Epidermal melanocyte (primary cell): ENCODE data around the gene PLCB4.
"Not testable (repeated sequence)": the region's sequence is repeated elsewhere in the genome, so short reads cannot be mapped to it uniquely, and the experiment has no call there.

Experiments used
- DNase-seq: peaks from one replicate; pipeline ENCODE4 v3.0.0; 2011; ENCODE audit warnings: low spot score; ENCODE audit not compliant: insufficient read length

PLCB4 gene

DNA sequence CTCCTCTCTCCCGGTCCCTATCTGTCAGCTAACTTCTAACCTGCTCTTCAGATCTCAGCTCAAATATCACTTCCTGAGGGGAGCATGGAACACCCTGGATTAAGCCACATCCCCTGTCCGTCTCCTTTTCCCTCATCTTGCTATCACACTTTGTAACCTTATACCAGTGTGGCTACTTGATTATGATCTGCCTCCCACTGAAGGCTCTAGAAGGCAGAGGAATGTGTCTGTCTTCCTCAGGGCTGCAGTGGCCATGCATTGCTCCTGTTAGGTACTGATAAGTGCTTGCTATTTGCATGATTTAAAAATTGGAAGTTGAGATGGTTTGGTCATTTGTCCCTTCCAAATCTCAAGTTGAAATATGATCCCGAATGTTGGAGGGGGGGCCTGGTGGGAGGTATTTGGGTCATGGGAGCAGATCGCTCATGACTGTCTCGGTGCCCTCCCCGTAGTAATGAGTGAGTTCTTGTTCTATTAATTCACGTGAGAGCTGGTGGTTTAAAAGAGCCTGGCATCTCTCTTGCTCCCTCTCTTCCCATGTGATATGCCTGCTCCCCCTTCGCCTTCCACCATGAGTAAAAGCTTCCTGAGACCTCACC lies 71.4 kb downstream of the PLCB4 start:
- no peak for DNase-seq

- DNase-seq: no peak
Observed at GRCh38 chr20:9141070-9141469, 72.2 kb downstream of the PLCB4 start.

- DNase-seq: no peak
Observed at GRCh38 chr20:9141921-9142320, 73.0 kb downstream of the PLCB4 start.

- no peak for DNase-seq
Observed at GRCh38 chr20:9142809-9143208, 73.9 kb downstream of the PLCB4 start.

GRCh38 chr20:9143926-9144325 lies 75.0 kb downstream of the PLCB4 start:
- no peak for DNase-seq

DNA sequence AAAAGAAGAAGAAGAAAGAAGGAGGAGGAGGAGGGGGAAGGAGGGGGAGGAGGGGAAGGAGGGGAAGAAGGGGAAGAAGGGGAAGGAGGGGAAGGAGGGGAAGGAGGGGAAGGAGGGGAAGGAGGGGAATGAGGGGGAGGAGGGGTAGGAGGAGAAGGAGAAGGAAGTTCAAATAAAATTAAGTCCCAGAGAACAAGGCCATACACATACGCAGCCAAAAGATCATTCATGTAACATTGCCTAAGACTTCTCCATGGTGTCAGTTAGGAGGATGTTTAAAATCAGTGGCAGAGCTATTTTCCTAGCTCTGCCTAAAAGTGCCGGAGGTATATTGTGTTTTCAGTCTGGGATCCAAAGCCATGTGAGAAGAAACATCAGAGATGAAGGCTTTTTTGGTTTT lies 75.8 kb downstream of the PLCB4 start:
- no peak for DNase-seq

- DNase-seq: no peak
Observed at GRCh38 chr20:9145142-9145541, 76.3 kb downstream of the PLCB4 start.

DNA sequence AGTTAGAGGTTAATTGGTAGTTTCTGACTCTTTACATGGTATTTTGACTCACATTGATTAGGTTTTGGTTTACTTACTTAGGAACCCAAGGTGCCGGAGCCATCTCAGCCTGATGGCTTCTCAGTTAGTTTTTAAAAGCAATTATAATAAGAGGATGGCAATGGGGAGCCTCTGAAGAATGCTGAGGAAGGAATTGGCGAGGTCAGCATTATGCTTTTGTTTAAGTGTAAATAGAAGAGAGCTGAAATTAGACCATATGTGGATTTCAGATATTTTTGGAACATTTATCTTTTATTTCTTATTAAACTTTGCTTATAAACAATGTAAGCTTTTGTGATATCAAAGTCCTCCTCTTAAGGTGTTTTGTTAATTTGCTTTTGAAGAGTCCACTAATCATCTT lies 77.8 kb downstream of the PLCB4 start:
- DNase-seq: no peak

DNA sequence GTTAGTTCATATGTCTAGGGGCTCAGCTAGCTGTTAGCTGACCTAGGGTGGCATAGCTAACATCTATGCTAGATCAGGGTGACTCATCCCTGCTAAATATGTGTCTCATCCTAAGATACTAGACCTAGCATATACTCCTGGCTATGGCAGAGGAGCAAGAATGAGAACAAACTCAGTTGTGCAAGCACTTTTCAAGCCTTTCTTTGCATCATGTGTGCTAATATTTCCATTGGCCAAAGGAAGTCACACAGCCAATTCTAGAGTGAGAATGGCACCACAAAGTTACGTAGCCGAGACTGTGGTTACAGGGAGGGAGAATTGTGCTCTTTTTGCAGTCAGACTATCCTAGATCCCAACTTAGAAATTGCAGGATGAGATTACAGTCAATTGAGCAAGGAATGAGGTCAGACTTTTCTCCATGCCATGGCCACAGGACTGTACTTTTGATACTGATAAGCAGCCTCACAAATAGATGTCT lies 78.7 kb downstream of the PLCB4 start:
- no peak for DNase-seq

DNA sequence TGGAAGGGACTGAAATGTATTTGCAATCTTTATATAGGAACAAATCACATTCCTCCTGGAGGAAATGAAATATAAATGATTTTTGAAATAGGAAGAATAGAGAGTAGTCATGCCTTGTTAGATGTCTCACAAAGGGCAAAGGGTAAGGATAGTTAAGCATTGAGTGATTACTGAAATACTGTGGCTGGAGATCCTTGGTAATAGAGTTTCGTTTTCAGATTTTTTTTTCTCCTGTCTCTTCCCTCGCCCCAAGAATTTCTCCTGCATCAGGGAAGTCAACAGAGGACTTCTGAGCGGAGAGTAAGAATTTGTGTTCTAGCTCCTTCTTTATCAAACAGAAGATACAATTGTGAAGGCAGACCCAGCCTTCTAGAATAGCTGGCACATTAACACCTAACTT lies 79.4 kb downstream of the PLCB4 start:
- DNase-seq: no peak

GRCh38 chr20:9149087-9149486 lies 80.2 kb downstream of the PLCB4 start:
- DNase-seq: no peak

- no peak for DNase-seq
Observed at GRCh38 chr20:9149796-9150195, 80.9 kb downstream of the PLCB4 start.

- DNase-seq: no peak
Observed at GRCh38 chr20:9150679-9151078, 81.8 kb downstream of the PLCB4 start.

GRCh38 chr20:9152139-9152538 lies 83.3 kb downstream of the PLCB4 start:
- not testable (repeated sequence) for DNase-seq

- no peak for DNase-seq
Observed at GRCh38 chr20:9154464-9155024, 85.7 kb downstream of the PLCB4 start.

DNA sequence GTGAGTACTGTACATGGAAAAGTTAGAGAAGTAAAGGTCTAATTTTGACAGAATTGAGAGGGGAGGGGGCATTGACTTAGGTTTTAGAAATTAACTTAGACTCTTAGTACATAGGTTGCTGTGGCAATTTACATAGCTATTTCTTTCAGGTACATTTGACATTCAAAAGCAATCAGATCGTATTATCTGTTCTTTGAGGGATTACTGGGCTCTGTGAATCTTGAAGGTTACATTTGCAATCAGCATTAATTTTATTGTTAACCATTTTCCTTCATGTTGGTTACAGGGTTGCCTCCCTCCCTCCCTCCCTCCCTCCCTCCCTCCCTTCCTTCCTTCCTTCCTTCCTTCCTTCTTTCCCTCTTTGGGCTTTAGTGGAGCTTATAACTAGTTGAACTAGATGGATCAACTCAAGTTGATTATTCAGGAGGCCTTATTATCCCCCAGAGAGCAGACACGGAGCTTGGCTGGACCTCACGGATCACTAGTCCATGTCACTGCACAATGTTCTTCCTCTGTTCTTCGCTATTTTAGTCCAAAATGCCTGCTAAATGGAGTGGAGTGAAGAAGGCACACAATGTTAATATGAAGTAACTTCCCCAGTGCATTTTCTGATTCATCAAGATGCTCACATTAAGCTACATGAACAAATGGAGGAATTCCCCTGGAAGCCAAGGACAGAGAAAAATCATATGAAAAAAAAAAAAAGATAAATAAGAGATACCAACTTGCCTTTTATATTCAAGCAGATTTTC lies 87.8 kb downstream of the PLCB4 start:
- no peak for DNase-seq

DNA sequence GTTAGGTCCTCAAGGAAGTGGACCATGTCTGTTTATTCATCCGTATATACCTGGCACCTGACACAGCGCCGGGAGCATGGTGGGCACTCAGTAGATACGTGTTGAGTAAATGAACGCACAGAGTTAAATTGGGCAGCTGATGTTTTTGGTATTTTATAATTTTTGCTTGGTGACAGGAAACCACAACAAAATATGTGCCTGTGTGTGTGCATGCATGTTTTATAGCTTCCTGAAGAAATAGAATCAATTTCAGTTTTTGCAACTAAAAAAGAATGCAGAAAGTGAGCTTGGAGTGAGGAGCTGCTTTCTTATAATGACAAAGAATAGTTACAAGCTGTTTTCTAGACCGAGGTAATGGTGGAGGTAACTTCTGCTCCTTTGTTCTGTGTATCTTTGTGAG lies 91.4 kb downstream of the PLCB4 start:
- no peak for DNase-seq

DNA sequence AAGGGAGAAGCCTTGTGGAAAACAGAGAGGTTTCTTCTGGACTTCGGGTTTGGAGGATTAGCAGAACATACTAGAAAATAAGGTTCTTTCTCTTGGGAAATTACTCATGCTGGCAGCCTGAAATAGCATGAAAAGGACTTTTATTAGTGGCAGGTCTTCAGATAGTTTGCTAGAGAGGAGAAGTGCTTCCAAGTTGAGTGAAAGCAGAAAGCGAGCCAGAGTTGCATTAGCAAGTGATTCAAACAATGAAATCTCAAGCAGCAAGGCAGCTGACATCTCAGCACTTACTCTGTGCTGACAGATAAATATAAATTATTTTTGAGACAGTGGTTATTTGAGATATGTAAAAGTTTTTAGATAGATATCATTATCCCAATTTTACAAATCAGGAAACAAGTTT lies 91.9 kb downstream of the PLCB4 start:
- no peak for DNase-seq

GRCh38 chr20:9161311-9161710 lies 92.4 kb downstream of the PLCB4 start:
- no peak for DNase-seq

GRCh38 chr20:9163251-9163650 lies 94.4 kb downstream of the PLCB4 start:
- DNase-seq: no peak

DNA sequence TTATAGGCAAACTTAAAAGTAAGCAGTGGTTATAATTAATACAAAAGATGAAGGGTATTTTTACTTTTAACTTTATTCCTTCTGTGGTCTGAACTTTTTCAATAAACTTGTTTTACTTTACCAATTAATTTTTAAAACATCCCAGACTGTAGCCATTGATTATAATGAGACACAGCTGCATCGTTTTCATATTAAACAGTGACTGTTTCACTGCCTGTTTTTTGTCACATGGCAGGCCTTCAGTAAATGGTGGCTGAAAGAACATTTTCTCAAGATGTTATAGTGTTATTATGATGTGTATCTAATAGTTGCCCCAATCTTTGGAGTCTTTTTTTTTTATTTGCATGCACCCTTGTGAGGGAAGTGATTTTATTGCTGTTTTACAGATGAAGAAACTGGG lies 95.1 kb downstream of the PLCB4 start:
- DNase-seq: no peak

DNA sequence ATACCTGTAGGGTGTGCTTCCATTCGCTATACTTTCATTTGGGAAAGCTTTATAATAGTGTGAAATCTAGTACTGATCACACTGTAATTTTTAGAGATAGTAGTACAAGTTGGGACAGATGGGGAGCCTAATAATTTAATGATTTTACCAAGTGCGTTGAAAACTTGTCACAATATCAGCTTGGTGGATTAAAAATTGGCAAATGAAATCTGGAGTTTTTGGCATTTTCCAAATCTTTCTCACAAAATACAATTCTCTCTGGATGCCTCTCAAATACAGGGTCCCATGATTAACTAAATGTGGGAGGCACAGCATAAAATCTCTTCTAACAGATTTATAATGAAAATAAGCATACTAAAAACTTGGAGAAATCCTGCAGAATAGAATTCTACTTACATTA lies 96.4 kb downstream of the PLCB4 start:
- DNase-seq: no peak
